K562 (cell line): Measurements from ENCODE around the gene FMNL2. TPM values are rescaled to one million over a fixed set of nuclear protein-coding genes. Genes with fewer than 3 reads are reported as not detected.

Experiments
- ATAC-seq: fragments of 200-7000 bp; cut with Tn5 transposase; 3 replicates; pipeline ENCODE4 v1.9.1; 2020; ENCODE audit warnings: moderate library complexity
- BruUV-seq: library from RNA; stranded (reverse); fragments of 400-500 nt; replicated peaks from 2 replicates; lab custom pipeline; 2021; lab: Mats Ljungman, UMichigan
- CTCF ChIA-PET: fragments of 300-600 bp; formaldehyde crosslinking; extraction: SDS; loops from one replicate; lab custom pipeline; 2021; ENCODE audit warnings: low intra/inter-chr PET ratio; lab: Yijun Ruan, JAX
- POLR2A ChIA-PET: fragments of 300-600, 350-650 bp; sonication (Branson Sonifier 250); formaldehyde crosslinking; extraction: SDS; loops from one replicate; lab custom pipeline; 2021; ENCODE audit warnings: antibody characterized with exemption, inconsistent platforms; lab: Yijun Ruan, JAX
- DNase-seq, 4 experiments: peaks; one replicate each; pipeline versions ENCODE4 v3.0.0 to v3.0.0-alpha.2; 2011 to 2018; ENCODE audit warnings: low spot score in 3 of 4, mixed read lengths in 3 of 4; ENCODE audit errors: extremely low read depth in 1 of 4
- FAIRE-seq: peaks from 2 replicates; lab custom pipeline; 2011; peaks lifted over from hg19 to GRCh38; lab: Jason Lieb, UNC
- H2AFZ ChIP-seq: 2 replicates; pipeline ENCODE4 v1.6.0; 2011; ENCODE audit warnings: low read depth, low read length, control low read depth, inconsistent platforms
- H3K27ac ChIP-seq: fragments of 200-600 bp; 3 replicates; pipeline ENCODE4 v1.8.0; 2011; ENCODE audit warnings: low read depth, mild to moderate bottlenecking, control low read depth, inconsistent platforms, low read length, moderate library complexity, mixed read lengths; ENCODE audit errors: extremely low read depth
- H3K27me3 ChIP-seq, 2 experiments: fragments of 300-600 bp in 1 of 2; 2 replicates in 1 of 2; 3 replicates in 1 of 2; pipeline versions ENCODE4 v1.6.0 to v1.8.0; 2011; ENCODE audit warnings: inconsistent platforms in 2 of 2, low read length in 2 of 2, mild to moderate bottlenecking in 1 of 2, mixed read lengths in 1 of 2, moderate library complexity in 1 of 2; ENCODE audit not compliant: control insufficient read depth in 2 of 2, insufficient read depth in 2 of 2
- H3K36me3 ChIP-seq: fragments of 300-600 bp; 3 replicates; pipeline ENCODE4 v1.8.0; 2011; ENCODE audit warnings: mild to moderate bottlenecking, low read length, inconsistent platforms; ENCODE audit not compliant: control insufficient read depth, insufficient read depth
- H3K4me1 ChIP-seq, 2 experiments: fragments of 200-600 bp in 1 of 2; replicated peaks in 1 of 2; 2 replicates in 1 of 2; 3 replicates in 1 of 2; pipeline versions ENCODE4 v1.5.1 to v1.8.0; 2011; ENCODE audit warnings: inconsistent platforms in 2 of 2, low read length in 2 of 2, mild to moderate bottlenecking in 1 of 2, mixed read lengths in 1 of 2, moderate library complexity in 1 of 2; ENCODE audit not compliant: control insufficient read depth in 2 of 2, insufficient read depth in 2 of 2
- H3K4me2 ChIP-seq: 2 replicates; pipeline ENCODE4 v1.6.1; 2011; ENCODE audit warnings: low read length, control low read depth, inconsistent platforms, mixed read lengths; ENCODE audit not compliant: insufficient read depth
- H3K4me3 ChIP-seq: fragments of 200-600 bp; sonication (generic), shearing (Covaris generic); 2 replicates; pipeline ENCODE4 v1.5.1; 2016; ENCODE audit warnings: control low read depth, inconsistent platforms
- H3K79me2 ChIP-seq: fragments of 200-600 bp; 3 replicates; pipeline ENCODE4 v1.8.0; 2011; ENCODE audit warnings: low read length, inconsistent platforms; ENCODE audit not compliant: control insufficient read depth, insufficient read depth
- H3K9ac ChIP-seq, 2 experiments: 2 replicates each; pipeline versions ENCODE4 v1.6.0 to v1.6.1; 2011; ENCODE audit warnings: low read depth in 2 of 2, low read length in 2 of 2, control low read depth in 1 of 2, inconsistent platforms in 1 of 2, mild to moderate bottlenecking in 1 of 2, mixed read lengths in 1 of 2; ENCODE audit not compliant: insufficient read depth in 1 of 2
- H3K9me1 ChIP-seq: one replicate; pipeline ENCODE4 v1.6.0; 2011; ENCODE audit warnings: inconsistent platforms, mild to moderate bottlenecking, low read length, moderate library complexity; ENCODE audit not compliant: control insufficient read depth, insufficient read depth
- H3K9me3 ChIP-seq: replicated peaks from 2 replicates; pipeline ENCODE4 v1.5.1; 2011; ENCODE audit warnings: low read depth, low read length, inconsistent platforms; ENCODE audit not compliant: control insufficient read depth, insufficient read depth
- H4K20me1 ChIP-seq: replicated peaks from 2 replicates; pipeline ENCODE4 v1.6.1; 2011; ENCODE audit warnings: low read length, inconsistent platforms, mixed read lengths; ENCODE audit not compliant: control insufficient read depth, insufficient read depth
- NR1H2 ChIP-seq: sonication (generic); formaldehyde crosslinking; IDR thresholded peaks from 2 replicates; pipeline ENCODE4 v1.4.0; 2020; ENCODE audit warnings: mild to moderate bottlenecking, missing genetic modification reagents
- SIN3A ChIP-seq, 2 experiments: fragments of 150-350 bp in 1 of 2; IDR thresholded peaks; 2 replicates each; pipeline ENCODE4 v1.6.1; 2011 to 2016; ENCODE audit warnings: borderline replicate concordance in 2 of 2, low read depth in 2 of 2, low read length in 2 of 2, mild to moderate bottlenecking in 2 of 2, moderate library complexity in 2 of 2; ENCODE audit not compliant: control insufficient read depth in 1 of 2
- WGBS: fragments of 100-300 bp; shearing (Covaris generic); methylation state at CpG from one replicate; pipeline ENCODE4 v1.1.6; 2016; ENCODE audit warnings: low coverage, mixed read lengths; ENCODE audit not compliant: insufficient coverage; ENCODE audit errors: missing lambda C conversion rate; 5-methylcytosine and 5-hydroxymethylcytosine counted together
- in situ Hi-C: fragments of 300-500 bp; cut with MboI; formaldehyde crosslinking; loops from 4 replicates; pipeline ENCODE4 v1.15.0; 2018; ENCODE audit warnings: inconsistent platforms, mixed read lengths
- intact Hi-C: fragments of 100-400 bp; cut with micrococcal nuclease; formaldehyde crosslinking; loops from 2 replicates; pipeline ENCODE4 v1.14.2; 2022
- polyA plus RNA-seq, 8 experiments: library from polyadenylated mRNA; depleted of rRNA in 4 of 8; stranded (reverse) in 5 of 8; unstranded in 3 of 8; fragments of >200 nt; fragmentation: Nextera tagmentation in 2 of 8; fragmentation: Illumina TruSeq in 1 of 8; extraction: Ambion mirVana in 2 of 8; extraction: Trizol in 1 of 8; gene quantifications; 2 replicates each; pipeline versions ENCODE4 v1.2.1 to v1.2.3, GENCODE V29; 2011 to 2014; ENCODE audit warnings: inconsistent platforms in 1 of 8, missing spikeins in 1 of 8
- total RNA-seq, 7 experiments: library from RNA; depleted of rRNA in 6 of 7; stranded (reverse); fragments of >200 nt in 6 of 7; fragmentation: Illumina TruSeq in 2 of 7; extraction: Trizol in 2 of 7; gene quantifications; 2 replicates each; pipeline versions ENCODE4 v1.2.1 to v1.2.3, GENCODE V29; 2011 to 2021; ENCODE audit warnings: low replicate concordance in 1 of 7
- TF ChIP-seq, protein P1 (sequence below), 3 experiments: fragments of 200-800 bp in 1 of 3; sonication (Bioruptor generic) in 1 of 3; sonication (generic) in 1 of 3; formaldehyde crosslinking in 1 of 3; IDR thresholded peaks; 2 replicates each; pipeline versions ENCODE4 v1.6.1 to v1.8.0; 2016 to 2022; ENCODE audit warnings: mild to moderate bottlenecking in 2 of 3, missing compliant biosample characterization in 2 of 3, missing genetic modification characterization in 2 of 3, missing genetic modification reagents in 1 of 3
- TF ChIP-seq, protein P2 (sequence below): sonication (generic); formaldehyde crosslinking; IDR thresholded peaks from 2 replicates; pipeline ENCODE4 v1.8.1; 2023; ENCODE audit warnings: mild to moderate bottlenecking, missing genetic modification reagents
- TF ChIP-seq, protein P3 (sequence below): sonication (generic); formaldehyde crosslinking; IDR thresholded peaks from 2 replicates; pipeline ENCODE4 v1.8.0; 2023; ENCODE audit warnings: mild to moderate bottlenecking, missing genetic modification reagents

Gene FMNL2
- total and polyA plus RNA-seq, 9 of the 15 experiments (the other 6 are each of a cell fraction or from before 2014, with no cell fraction given) = 0.15 to 0.49 (median 0.24) TPM; not detected in 1

DNA sequence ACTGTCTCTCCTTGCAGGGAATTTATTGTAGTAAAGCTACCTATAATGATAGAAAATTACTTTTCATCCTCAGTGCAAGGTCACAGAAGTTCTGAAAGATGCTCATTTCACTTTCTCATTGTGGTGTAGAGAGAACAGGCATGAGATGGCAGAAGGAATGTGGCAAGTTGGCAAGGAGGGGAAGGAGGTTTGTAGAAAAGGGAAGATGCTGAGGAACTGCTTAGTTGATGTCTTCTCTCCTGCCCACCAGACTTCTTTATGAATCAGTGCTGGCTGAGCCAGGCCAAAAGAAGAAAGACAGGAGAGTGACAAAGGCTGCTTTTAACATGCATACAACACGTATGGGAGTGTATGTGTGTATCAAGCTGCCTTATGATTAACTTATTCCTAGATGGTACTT lies 217.9 kb downstream of the FMNL2 start:
- TF ChIP-seq, protein P1, sequence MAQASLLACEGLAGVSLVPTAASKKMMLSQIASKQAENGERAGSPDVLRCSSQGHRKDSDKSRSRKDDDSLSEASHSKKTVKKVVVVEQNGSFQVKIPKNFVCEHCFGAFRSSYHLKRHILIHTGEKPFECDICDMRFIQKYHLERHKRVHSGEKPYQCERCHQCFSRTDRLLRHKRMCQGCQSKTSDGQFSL (CRISPR knock-in tag; IDR thresholded peaks at IDR 0.05) = no peak
- TF ChIP-seq, protein P1 (tag; IDR thresholded peaks at IDR 0.05) = no peak
- Histone ChIP-seq H3K4me1 (no peaks in the 10 kb centered on the region), H3K4me3 (no peak overlapping the region), H3K27ac (no peak overlapping the region), H3K79me2 (no peaks in the 10 kb centered on the region), H3K9ac (no peak overlapping the region), H2AFZ (no peak overlapping the region), H3K36me3 (no peaks in the 10 kb centered on the region), H3K4me2 (no peak overlapping the region), H3K9me3 (no peaks in the 10 kb centered on the region), H3K9me1 (no peaks in the 10 kb centered on the region), H3K27me3 (no peaks in the 10 kb centered on the region), H4K20me1 (no peaks in the 10 kb centered on the region)
- ChIA-PET POLR2A (no interaction called here), CTCF (no interaction called here)
- intact Hi-C loops = no loop called here
- no peak for DNase-seq
- ATAC-seq = no peak
- in situ Hi-C loops = no loop called here
- no TSS peak for BruUV-seq
- 6% methylated on average over 1 of the region's 1 CpG for WGBS
- no peak for FAIRE-seq

DNA sequence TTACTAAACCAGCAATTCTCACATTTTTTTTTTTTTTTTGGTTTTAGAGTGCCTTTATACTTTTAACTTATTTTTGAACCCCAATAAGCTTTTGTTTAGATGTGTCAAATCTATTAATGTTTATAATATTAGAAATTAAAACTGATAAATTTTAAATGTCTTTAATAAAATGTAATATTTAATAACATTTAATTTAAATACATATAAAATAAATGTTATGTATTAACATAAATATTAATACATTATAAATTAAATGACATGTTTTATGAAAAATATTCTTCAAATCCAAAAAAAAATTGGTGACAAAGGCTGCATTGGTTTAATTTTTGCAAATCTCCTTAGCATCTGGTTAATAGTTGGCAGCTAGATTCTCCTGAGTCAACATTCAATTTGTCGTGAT lies 218.5 kb downstream of the FMNL2 start:
- POLR2A ChIA-PET = no interaction called here
- no peak for TF ChIP-seq NR1H2 (CRISPR knock-in tag)
- no peak for TF ChIP-seq SIN3A (IDR thresholded peaks at IDR 0.05; ENCODE audit: borderline replicate concordance in 2 of 2, control insufficient read depth in 1 of 2, low read depth in 2 of 2, low read length in 2 of 2)
- TF ChIP-seq, protein P2, sequence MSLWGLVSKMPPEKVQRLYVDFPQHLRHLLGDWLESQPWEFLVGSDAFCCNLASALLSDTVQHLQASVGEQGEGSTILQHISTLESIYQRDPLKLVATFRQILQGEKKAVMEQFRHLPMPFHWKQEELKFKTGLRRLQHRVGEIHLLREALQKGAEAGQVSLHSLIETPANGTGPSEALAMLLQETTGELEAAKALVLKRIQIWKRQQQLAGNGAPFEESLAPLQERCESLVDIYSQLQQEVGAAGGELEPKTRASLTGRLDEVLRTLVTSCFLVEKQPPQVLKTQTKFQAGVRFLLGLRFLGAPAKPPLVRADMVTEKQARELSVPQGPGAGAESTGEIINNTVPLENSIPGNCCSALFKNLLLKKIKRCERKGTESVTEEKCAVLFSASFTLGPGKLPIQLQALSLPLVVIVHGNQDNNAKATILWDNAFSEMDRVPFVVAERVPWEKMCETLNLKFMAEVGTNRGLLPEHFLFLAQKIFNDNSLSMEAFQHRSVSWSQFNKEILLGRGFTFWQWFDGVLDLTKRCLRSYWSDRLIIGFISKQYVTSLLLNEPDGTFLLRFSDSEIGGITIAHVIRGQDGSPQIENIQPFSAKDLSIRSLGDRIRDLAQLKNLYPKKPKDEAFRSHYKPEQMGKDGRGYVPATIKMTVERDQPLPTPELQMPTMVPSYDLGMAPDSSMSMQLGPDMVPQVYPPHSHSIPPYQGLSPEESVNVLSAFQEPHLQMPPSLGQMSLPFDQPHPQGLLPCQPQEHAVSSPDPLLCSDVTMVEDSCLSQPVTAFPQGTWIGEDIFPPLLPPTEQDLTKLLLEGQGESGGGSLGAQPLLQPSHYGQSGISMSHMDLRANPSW (CRISPR knock-in tag) = no peak
- TF ChIP-seq, protein P3, sequence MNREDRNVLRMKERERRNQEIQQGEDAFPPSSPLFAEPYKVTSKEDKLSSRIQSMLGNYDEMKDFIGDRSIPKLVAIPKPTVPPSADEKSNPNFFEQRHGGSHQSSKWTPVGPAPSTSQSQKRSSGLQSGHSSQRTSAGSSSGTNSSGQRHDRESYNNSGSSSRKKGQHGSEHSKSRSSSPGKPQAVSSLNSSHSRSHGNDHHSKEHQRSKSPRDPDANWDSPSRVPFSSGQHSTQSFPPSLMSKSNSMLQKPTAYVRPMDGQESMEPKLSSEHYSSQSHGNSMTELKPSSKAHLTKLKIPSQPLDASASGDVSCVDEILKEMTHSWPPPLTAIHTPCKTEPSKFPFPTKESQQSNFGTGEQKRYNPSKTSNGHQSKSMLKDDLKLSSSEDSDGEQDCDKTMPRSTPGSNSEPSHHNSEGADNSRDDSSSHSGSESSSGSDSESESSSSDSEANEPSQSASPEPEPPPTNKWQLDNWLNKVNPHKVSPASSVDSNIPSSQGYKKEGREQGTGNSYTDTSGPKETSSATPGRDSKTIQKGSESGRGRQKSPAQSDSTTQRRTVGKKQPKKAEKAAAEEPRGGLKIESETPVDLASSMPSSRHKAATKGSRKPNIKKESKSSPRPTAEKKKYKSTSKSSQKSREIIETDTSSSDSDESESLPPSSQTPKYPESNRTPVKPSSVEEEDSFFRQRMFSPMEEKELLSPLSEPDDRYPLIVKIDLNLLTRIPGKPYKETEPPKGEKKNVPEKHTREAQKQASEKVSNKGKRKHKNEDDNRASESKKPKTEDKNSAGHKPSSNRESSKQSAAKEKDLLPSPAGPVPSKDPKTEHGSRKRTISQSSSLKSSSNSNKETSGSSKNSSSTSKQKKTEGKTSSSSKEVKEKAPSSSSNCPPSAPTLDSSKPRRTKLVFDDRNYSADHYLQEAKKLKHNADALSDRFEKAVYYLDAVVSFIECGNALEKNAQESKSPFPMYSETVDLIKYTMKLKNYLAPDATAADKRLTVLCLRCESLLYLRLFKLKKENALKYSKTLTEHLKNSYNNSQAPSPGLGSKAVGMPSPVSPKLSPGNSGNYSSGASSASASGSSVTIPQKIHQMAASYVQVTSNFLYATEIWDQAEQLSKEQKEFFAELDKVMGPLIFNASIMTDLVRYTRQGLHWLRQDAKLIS (CRISPR knock-in tag) = no peak

More for the DNA sequence above, 218.5 kb downstream of the FMNL2 start:
- Histone ChIP-seq H3K79me2 (no peaks in the 10 kb centered on the region), H3K27ac (no peak overlapping the region), H3K4me2 (no peak overlapping the region), H3K36me3 (no peaks in the 10 kb centered on the region), H3K9me1 (no peaks in the 10 kb centered on the region), H2AFZ (no peak overlapping the region), H3K4me1 (no peaks in the 10 kb centered on the region), H4K20me1 (no peaks in the 10 kb centered on the region), H3K4me3 (no peak overlapping the region), H3K9ac (no peak overlapping the region), H3K9me3 (no peaks in the 10 kb centered on the region), H3K27me3 (no peaks in the 10 kb centered on the region)
- intact Hi-C loops = no loop called here
- in situ Hi-C loops = no loop called here
- CTCF ChIA-PET = no interaction called here
- no peak for DNase-seq
- WGBS = 0% methylated on average over 1 of the region's 1 CpG
- FAIRE-seq = no peak
- no TSS peak for BruUV-seq
- ATAC-seq = no peak
